Peyer's patch (tissue), 4 donors: ENCODE measurements around the gene IMP4. TPM values are rescaled to one million over a fixed set of nuclear protein-coding genes. Genes with fewer than 3 reads are reported as not detected.

ENCODE experiments used
- DNase-seq, 3 donors: peaks; one replicate each; pipeline ENCODE4 v3.0.0-alpha.2; 2017 to 2019
- H3K27ac ChIP-seq, 4 donors: fragments of 200-600 bp; sonication (generic); one replicate each; pipeline ENCODE4 v1.5.1; 2016 to 2019
- H3K27me3 ChIP-seq, 2 donors: fragments of 200-600 bp; sonication (generic); one replicate each; pipeline ENCODE4 v1.5.1; 2019
- H3K36me3 ChIP-seq, 3 donors: fragments of 200-600 bp; sonication (generic); one replicate each; pipeline ENCODE4 v1.5.1; 2016 to 2019
- H3K4me1 ChIP-seq, 4 donors: fragments of 200-600 bp; sonication (generic); one replicate each; pipeline ENCODE4 v1.5.1; 2016 to 2019
- H3K4me3 ChIP-seq, 4 donors: fragments of 200-600 bp; sonication (generic); 1 replicate in 3 of 4; 2 replicates in 1 of 4; pipeline ENCODE4 v1.5.1; 2016 to 2019; ENCODE audit warnings: mild to moderate bottlenecking in 1 of 4
- H3K9me3 ChIP-seq, 4 donors: fragments of 200-600 bp; sonication (generic); one replicate each; pipeline ENCODE4 v1.5.1; 2016 to 2019; ENCODE audit warnings: mild to moderate bottlenecking in 1 of 4
- POLR2A ChIP-seq, 2 donors: fragments of 450-650 bp; IDR thresholded peaks; one replicate each; pipeline ENCODE4 v1.5.1; 2017; ENCODE audit warnings: antibody characterized with exemption in 2 of 2, mild to moderate bottlenecking in 2 of 2, moderate library complexity in 2 of 2
- total RNA-seq, 4 donors: library from RNA; depleted of rRNA; stranded (reverse); fragments of >200 nt; gene quantifications; one replicate each; pipeline ENCODE4 v1.1.0, GENCODE V29; 2016
- TF ChIP-seq, protein P1 (sequence below), 6 experiments: fragments of 450-650 bp in 4 of 6; fragments of 200-600 bp in 2 of 6; sonication (generic) in 1 of 6; IDR thresholded peaks; one replicate each; pipeline ENCODE4 v1.5.1; 2017 to 2019; ENCODE audit warnings: antibody characterized with exemption in 6 of 6, mild to moderate bottlenecking in 3 of 6, moderate library complexity in 1 of 6

Gene IMP4
- total RNA-seq, 4 donors from 2014 or later = 41.9 to 99.9 (median 62.8) TPM

GRCh38 chr2:130365075-130365474 lies 22.4 kb downstream of the IMP4 start:
- Histone ChIP-seq H3K27ac (no peak overlapping the region), H3K9me3 (no peaks in the 10 kb centered on the region), H3K27me3 (no peaks in the 10 kb centered on the region), H3K4me1 (peaks cover 0 to 4% (median 1%) of the 10 kb centered on the region in 4 donors), H3K36me3 (no peaks in the 10 kb centered on the region), H3K4me3 (no peak overlapping the region)
- no peak for DNase-seq
- no peak for TF ChIP-seq POLR2A (IDR thresholded peaks at IDR 0.05)
- TF ChIP-seq, protein P1, sequence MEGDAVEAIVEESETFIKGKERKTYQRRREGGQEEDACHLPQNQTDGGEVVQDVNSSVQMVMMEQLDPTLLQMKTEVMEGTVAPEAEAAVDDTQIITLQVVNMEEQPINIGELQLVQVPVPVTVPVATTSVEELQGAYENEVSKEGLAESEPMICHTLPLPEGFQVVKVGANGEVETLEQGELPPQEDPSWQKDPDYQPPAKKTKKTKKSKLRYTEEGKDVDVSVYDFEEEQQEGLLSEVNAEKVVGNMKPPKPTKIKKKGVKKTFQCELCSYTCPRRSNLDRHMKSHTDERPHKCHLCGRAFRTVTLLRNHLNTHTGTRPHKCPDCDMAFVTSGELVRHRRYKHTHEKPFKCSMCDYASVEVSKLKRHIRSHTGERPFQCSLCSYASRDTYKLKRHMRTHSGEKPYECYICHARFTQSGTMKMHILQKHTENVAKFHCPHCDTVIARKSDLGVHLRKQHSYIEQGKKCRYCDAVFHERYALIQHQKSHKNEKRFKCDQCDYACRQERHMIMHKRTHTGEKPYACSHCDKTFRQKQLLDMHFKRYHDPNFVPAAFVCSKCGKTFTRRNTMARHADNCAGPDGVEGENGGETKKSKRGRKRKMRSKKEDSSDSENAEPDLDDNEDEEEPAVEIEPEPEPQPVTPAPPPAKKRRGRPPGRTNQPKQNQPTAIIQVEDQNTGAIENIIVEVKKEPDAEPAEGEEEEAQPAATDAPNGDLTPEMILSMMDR (IDR thresholded peaks at IDR 0.05) = no peak

GRCh38 chr2:130365963-130366362 lies 23.3 kb downstream of the IMP4 start:
- H3K27me3 ChIP-seq = no peaks in the 10 kb centered on the region
- H3K4me1 ChIP-seq = peaks cover 0 to 11% (median 6%) of the 10 kb centered on the region in 4 donors
- TF ChIP-seq, protein P1 (IDR thresholded peaks at IDR 0.05) = no peak
- TF ChIP-seq POLR2A (IDR thresholded peaks at IDR 0.05) = no peak
- no peak overlapping the region for H3K4me3 ChIP-seq
- H3K9me3 ChIP-seq = no peaks in the 10 kb centered on the region
- no peak for DNase-seq
- H3K36me3 ChIP-seq = no peaks in the 10 kb centered on the region
- no peak overlapping the region for H3K27ac ChIP-seq

GRCh38 chr2:130366720-130367119 lies 24.0 kb downstream of the IMP4 start:
- Histone ChIP-seq H3K36me3 (no peaks in the 10 kb centered on the region), H3K27ac (no peak overlapping the region), H3K9me3 (no peaks in the 10 kb centered on the region), H3K27me3 (no peaks in the 10 kb centered on the region), H3K4me1 (peaks cover 0 to 17% (median 9%) of the 10 kb centered on the region in 4 donors), H3K4me3 (no peak overlapping the region)
- TF ChIP-seq, protein P1 (IDR thresholded peaks at IDR 0.05) = no peak
- TF ChIP-seq POLR2A (IDR thresholded peaks at IDR 0.05) = no peak
- DNase-seq = no peak

DNA sequence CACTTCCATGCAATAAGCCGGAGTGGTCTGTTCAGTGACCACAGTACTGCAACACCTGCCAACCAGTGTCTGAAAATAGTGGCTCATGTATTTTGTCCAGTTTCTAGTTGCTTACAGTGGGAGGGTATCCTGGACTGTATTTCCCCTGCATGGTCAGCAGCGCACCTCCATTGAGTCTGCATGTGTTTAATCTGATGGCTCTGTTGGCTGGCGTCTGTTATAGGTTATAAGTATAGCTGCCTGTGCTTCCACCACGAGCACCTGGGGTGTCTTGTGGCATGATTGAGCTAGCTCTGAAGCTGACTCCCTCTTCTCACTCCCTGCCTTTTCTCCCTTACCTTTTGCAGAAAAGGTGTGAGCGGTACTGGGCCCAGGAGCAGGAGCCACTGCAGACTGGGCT lies 26.1 kb downstream of the IMP4 start:
- H3K27ac ChIP-seq = no peak overlapping the region
- peak in 1 of 3 donors; percentile 18 for DNase-seq

GRCh38 chr2:130369311-130369964 lies 26.7 kb downstream of the IMP4 start:
- TF ChIP-seq, protein P1 (IDR thresholded peaks at IDR 0.05) = no peak
- no peak for TF ChIP-seq POLR2A (IDR thresholded peaks at IDR 0.05)

More for the DNA sequence above, 26.1 kb downstream of the IMP4 start:
- TF ChIP-seq, protein P1 (IDR thresholded peaks at IDR 0.05) = no peak
- no peak for TF ChIP-seq POLR2A (IDR thresholded peaks at IDR 0.05)
- H3K36me3 ChIP-seq = no peaks in the 10 kb centered on the region
- peaks cover 0 to 17% (median 14%) of the 10 kb centered on the region in 4 donors for H3K4me1 ChIP-seq
- no peaks in the 10 kb centered on the region for H3K9me3 ChIP-seq
- H3K4me3 ChIP-seq = no peak overlapping the region
- H3K27me3 ChIP-seq = no peaks in the 10 kb centered on the region

More at GRCh38 chr2:130369311-130369964, 26.7 kb downstream of the IMP4 start:
- no peaks in the 10 kb centered on the region for H3K9me3 ChIP-seq
- H3K36me3 ChIP-seq = no peaks in the 10 kb centered on the region
- H3K4me1 ChIP-seq = peaks cover 0 to 20% (median 15%) of the 10 kb centered on the region in 4 donors
- DNase-seq = no peak
- no peak overlapping the region for H3K4me3 ChIP-seq
- H3K27ac ChIP-seq = no peak overlapping the region
- no peaks in the 10 kb centered on the region for H3K27me3 ChIP-seq
